Measurements from ENCODE around the gene SIGLEC6.

Gene SIGLEC6

DNA sequence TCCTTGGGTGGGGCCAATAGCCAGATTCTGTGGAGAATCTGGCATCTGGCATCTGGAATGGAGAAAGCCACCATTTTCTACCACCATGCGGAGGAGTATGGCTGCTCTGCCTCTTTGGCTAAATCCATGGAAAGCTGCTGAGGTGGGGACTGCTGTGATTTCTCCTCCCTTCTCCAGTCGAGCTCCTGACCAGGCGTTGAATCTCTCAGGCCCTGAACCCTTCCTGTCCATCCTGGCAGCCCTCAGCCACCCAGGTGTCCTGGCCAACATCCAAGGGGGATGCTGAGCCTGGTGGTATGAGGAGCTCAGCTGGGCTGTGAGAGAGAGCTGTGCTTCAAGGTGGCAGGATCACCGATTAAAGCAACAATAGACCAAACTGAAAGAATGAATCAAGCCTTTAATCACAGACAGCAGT, 17.4 kb upstream of the SIGLEC6 start:
- TF ChIP-seq CTCF (IDR thresholded peaks at IDR 0.05; ENCODE audit: control insufficient read depth, extremely low read depth, insufficient read depth) = no peak
- DNase-seq (ENCODE audit: low read depth) = no peak
- no peak overlapping the region for H3K4me3 ChIP-seq (ENCODE audit: low read depth, low read length)

GRCh38 chr19:51548213-51548651, 16.8 kb upstream of the SIGLEC6 start:
- H3K4me3 ChIP-seq (ENCODE audit: low read depth, low read length) = no peak overlapping the region
- no peak for DNase-seq (ENCODE audit: low read depth)
- no peak for TF ChIP-seq CTCF (IDR thresholded peaks at IDR 0.05; ENCODE audit: control insufficient read depth, extremely low read depth, insufficient read depth)

GRCh38 chr19:51547397-51548212, 16.1 kb upstream of the SIGLEC6 start:
- no peak overlapping the region for H3K4me3 ChIP-seq (ENCODE audit: low read depth, low read length)
- DNase-seq (ENCODE audit: low read depth) = no peak
- no peak for TF ChIP-seq CTCF (IDR thresholded peaks at IDR 0.05; ENCODE audit: control insufficient read depth, extremely low read depth, insufficient read depth)

- TF ChIP-seq CTCF (IDR thresholded peaks at IDR 0.05; ENCODE audit: control insufficient read depth, extremely low read depth, insufficient read depth) = no peak
- no peak for DNase-seq (ENCODE audit: low read depth)
- H3K4me3 ChIP-seq (ENCODE audit: low read depth, low read length) = no peak overlapping the region
These were observed 15.4 kb upstream of the SIGLEC6 start for GRCh38 chr19:51546650-51547396.

DNA sequence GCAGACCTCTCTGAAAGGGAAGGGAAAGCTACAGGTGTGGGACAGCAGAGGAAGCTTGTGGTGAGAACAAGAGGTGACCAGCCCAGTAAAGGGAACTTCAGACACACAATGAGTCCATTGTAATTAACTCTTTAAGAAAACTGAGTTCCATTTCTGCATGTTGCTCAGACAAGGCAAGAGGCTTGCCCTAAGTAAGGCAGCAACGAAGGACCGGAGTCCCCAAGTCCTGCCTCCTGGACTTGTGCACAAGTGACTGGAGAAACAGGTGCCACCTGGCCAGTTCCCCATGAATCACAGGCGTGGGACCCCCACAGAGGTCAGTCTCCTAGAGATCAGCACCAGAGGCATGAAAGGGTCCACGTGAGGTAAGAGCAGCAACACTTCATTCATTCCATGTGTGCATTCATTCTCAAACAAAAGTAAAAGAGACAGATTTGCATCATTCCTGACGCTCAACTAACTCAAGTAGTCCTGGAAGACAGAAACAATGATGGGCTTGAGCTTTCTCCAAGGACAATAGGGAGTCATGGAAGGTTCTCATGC, 14.7 kb upstream of the SIGLEC6 start:
- H3K4me3 ChIP-seq (ENCODE audit: low read depth, low read length) = no peak overlapping the region
- no peak for DNase-seq (ENCODE audit: low read depth)
- no peak for TF ChIP-seq CTCF (IDR thresholded peaks at IDR 0.05; ENCODE audit: control insufficient read depth, extremely low read depth, insufficient read depth)

- TF ChIP-seq CTCF (IDR thresholded peaks at IDR 0.05; ENCODE audit: control insufficient read depth, extremely low read depth, insufficient read depth) = no peak
- H3K4me3 ChIP-seq (ENCODE audit: low read depth, low read length) = no peak overlapping the region
- no peak for DNase-seq (ENCODE audit: low read depth)
These were observed 12.6 kb upstream of the SIGLEC6 start for GRCh38 chr19:51544038-51544437.

Measured in LNCaP clone FGC (cell line).